IPS-NIHi7 (cell line): Measurements from ENCODE around the gene ABCA1.
A peak's percentile ranks its signal among the peaks of the same experiment; 100 is the strongest.
"Not testable (repeated sequence)": the region's sequence is repeated elsewhere in the genome, so short reads cannot be mapped to it uniquely, and the experiment has no call there.

Source experiments
- DNase-seq: peaks from one replicate; pipeline ENCODE4 v3.0.0; 2012; ENCODE audit warnings: mixed read lengths; ENCODE audit errors: extremely low spot score

Gene ABCA1, protein sequence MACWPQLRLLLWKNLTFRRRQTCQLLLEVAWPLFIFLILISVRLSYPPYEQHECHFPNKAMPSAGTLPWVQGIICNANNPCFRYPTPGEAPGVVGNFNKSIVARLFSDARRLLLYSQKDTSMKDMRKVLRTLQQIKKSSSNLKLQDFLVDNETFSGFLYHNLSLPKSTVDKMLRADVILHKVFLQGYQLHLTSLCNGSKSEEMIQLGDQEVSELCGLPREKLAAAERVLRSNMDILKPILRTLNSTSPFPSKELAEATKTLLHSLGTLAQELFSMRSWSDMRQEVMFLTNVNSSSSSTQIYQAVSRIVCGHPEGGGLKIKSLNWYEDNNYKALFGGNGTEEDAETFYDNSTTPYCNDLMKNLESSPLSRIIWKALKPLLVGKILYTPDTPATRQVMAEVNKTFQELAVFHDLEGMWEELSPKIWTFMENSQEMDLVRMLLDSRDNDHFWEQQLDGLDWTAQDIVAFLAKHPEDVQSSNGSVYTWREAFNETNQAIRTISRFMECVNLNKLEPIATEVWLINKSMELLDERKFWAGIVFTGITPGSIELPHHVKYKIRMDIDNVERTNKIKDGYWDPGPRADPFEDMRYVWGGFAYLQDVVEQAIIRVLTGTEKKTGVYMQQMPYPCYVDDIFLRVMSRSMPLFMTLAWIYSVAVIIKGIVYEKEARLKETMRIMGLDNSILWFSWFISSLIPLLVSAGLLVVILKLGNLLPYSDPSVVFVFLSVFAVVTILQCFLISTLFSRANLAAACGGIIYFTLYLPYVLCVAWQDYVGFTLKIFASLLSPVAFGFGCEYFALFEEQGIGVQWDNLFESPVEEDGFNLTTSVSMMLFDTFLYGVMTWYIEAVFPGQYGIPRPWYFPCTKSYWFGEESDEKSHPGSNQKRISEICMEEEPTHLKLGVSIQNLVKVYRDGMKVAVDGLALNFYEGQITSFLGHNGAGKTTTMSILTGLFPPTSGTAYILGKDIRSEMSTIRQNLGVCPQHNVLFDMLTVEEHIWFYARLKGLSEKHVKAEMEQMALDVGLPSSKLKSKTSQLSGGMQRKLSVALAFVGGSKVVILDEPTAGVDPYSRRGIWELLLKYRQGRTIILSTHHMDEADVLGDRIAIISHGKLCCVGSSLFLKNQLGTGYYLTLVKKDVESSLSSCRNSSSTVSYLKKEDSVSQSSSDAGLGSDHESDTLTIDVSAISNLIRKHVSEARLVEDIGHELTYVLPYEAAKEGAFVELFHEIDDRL (N-terminal part only)

DNA sequence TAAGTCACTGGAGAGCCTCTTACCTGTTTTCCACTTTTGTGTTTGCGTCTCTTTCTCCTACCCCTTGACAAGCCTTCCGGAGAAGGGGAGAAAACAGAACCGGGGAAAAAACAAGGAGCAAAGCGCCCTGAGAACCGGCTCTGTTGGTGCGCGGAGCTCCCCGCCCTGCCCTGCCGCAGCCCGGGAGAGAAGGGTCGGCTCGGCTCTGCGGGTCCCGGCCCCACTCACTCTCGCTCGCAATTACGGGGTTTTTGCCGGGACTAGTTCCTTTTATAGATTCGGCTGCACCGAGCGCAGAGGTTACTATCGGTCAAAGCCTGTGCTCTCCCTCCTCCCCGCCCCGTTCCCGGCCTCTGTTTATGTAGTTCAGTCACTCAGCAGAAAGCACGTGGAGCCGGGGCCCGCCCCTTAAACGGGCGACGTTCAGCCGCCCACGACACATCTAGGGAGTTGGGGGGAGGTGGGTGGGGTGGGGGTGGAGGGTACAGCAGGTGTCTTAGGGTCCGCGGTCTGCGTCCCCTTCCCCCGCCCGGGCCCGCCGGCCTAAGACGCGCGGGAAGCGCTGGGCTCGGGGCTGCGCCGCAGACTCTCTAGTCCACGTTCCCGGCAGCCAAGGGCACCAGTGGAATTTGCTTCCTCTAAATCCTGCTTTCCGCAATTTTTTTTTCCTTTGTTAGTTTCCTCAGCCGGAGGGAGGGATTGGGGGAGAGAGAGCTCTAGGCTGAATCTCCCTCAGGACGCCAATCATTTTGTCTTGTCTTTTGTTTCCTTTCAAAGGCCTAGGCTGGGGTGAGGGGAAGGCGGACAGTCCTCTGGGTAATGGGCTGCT lies at the start of gene ABCA1:
Gene ABCA1, minus strand, starts transcription at position 244 of the 829 bp plus-strand sequence. CDS start 24,476 bp downstream, outside the sequence.
- peak; percentile 84 for DNase-seq

DNA sequence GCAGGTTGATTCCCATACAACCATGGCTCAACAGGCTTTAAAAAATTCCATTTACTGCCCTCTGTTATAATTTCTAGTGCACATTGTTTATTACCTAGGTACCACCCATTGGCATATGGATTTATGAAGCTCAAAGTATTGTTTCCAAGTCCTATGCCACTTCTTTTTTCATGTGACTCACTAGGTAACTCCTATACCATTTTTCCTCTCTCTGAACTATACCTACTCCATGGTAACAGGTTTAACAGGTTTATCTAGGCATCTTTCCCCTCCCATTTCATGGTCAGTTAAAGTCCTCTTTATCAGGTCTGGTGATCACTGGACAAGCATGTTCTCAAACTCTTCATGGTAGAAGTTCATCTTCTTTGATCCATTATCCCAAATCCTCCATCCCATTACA lies 49.6 kb upstream of the ABCA1 start:
- DNase-seq = no peak

DNA sequence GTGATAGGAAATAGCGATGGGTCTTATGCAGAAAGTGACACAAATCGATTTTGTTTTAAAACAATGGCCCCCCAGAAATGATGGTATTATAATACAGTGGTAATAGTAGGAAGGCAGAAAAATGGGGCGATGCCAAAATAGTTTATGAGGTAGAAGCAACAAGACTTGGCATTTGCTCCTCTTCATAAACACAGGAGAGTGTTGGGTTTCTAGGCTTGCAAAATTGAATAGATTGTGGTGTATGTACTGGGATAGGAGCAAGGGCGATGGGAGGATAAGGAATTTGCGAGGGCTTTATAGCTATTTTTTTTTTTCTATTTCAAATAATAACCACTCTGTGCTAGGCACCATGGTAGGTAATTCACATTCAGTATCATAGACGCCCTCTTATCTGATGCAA lies 49.2 kb upstream of the ABCA1 start:
- DNase-seq = no peak

DNA sequence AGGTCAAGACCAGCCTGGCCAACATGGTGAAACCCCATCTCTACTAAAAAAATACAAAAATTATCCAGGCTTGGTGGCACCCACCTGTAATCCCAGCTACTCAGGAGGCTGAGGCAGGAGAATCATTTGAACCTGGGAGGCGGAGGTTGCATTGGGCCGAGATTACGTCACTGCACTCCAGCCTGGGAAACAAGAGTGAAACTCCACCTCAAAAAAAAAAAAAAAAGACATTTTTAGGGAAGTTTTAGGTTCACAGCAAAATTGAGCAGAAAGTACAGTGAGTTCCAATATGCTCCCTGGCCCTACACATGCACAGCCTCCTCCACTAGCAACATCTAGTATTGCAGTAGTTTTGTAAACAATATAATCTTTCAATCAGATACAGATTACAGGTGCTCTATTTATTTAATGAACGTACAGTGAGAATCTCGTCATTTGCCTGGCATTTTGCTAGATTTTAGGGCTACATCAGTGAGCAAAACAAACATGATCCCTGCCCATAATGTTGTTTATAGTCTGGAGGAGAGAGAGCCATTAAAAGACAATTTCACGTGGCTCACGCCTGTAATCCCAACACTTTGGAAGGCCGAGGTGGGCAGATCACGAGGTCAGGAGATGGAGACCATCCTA lies 48.1 kb upstream of the ABCA1 start:
- DNase-seq = not testable (repeated sequence)

DNA sequence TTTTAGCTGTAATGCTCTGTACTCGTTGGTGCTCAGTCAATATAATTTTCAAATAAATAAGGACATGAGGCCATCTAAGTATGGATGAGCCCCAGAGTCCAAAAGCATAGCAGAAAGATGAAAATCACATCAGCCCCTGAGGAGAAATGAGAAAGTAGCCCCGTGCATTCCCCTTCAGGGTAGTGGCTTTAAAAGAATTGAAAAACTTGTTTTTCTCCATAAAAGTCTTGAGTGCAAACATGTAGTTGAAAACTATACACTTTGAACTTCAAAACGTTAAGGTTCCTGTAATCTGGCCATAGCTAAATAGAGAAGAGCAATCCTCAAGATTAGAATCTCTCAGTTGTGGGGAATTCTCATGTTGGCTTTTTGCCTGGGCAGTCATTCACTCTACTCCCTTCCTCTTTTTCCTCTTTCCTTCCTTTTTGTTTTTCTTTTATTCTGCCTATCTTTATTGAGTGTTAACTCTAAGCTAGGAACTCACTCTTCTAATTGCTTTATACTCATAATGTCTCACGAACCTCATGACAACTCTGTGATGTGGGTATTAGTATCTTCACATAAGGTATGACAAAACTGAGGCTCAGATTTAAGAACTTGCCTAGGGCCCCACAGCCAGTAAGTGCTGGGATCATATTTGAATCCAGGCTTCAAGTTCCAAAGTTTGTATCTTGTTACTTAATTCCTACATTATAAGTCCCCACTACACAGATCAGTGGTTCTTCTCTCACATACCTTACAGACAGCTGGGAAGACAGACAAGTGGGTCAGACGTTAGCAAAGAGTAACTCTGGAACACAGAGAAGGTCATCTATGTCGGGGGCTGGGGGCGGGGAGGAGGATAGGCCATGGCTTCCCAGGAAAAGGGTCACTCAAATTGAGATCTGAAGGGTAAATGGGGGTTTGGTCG lies 46.4 kb upstream of the ABCA1 start:
- DNase-seq = no peak

DNA sequence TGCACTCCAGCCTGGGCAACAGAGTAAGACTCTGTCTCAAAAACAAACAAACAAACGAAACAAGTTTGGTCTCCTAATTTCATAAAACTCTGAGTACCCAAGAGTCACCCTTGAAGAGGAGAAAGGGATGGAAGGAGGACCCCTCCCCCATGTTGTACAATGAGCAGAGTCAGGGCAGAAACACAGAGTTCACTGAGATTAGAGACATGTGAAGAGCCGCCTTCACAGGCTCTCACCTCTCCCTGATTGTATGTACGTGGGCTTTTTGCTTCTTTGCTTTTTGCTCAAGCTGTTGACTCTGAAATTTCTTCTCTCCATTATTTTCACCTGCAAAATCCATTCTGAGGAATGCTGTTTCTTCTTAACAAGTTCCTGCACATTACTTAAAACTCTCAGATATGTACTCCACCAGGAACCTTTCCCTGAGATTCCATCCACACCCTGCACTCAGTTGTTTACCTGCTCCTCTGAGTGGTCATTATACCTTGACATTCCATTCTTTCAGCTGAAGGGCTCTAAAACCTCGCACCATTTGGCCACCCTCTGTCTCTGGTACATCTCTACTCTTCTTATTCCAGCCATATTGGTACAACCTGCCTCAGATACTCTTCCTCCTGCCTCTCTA lies 44.4 kb upstream of the ABCA1 start:
- no peak for DNase-seq

DNA sequence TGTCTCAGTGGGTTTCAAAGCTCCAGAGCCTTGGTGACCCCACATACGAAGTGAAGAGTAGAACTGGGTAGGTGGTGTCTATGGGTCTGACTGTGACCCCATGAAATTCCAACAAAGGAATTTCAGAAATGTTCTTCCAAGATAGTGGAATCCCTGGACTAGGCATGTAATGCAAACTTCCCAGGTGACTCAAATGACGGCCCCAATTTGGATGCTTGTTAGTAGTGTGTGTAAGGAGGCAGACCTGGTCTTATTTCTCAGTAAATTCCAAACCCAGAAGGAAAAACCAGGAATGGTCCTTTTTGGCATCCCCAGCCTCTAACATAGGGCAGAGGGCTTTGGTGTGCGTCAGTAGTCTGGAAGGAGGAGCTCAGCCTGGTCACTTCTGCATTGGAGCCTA lies 43.6 kb upstream of the ABCA1 start:
- DNase-seq = no peak

DNA sequence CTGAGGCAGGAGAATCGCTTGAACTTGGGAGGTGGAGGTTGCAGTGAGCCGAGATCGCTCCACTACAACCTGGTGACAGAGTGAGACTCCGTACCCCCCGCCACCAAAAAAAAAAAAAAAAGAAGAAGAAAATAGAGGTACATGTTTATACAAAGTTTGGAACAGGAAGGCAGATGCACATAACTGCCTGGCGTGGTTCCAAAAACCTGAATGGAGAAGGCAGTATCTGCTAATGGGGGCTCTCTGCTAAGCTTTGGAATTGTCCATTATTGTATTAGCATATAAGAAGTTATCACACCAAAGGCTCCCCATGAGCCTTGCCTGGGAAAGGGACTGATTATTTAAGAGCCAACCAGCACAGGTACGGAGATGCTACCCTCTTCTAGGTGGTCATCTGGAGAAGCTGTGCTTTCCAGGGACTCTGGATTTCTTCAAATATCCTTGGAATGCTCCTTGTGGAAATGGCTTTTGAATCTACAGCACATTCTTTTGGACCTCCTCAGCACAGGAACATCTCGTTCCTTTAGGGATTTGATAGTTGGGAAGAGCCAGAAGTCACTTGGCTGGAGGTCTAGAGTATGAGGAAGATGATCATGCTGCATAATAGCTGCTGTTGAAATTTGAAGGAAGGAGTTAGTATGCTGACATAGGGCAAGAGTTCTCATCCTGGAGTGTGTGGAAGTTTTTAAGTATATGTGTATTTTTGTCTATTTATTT lies 42.5 kb upstream of the ABCA1 start:
- DNase-seq = no peak

DNA sequence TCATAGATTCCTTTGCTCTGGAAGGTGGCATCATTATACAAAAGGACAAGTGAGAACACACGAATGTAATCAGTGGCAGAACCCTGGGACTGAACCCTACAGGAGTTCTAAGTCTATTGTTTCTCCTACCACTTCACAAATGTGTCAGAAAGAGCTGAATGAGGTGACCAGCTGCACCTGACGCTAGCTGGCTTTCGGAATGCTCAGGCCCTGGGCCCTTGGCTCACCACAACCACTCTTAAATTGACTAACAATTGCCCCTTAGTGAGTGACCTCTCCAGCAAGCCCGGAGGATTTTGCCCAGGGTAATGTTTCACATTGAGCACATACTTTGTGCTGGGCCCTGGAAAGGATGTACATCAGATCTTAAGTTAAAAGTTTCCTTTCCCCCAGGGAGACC lies 41.2 kb upstream of the ABCA1 start:
- DNase-seq = peak; percentile 25

DNA sequence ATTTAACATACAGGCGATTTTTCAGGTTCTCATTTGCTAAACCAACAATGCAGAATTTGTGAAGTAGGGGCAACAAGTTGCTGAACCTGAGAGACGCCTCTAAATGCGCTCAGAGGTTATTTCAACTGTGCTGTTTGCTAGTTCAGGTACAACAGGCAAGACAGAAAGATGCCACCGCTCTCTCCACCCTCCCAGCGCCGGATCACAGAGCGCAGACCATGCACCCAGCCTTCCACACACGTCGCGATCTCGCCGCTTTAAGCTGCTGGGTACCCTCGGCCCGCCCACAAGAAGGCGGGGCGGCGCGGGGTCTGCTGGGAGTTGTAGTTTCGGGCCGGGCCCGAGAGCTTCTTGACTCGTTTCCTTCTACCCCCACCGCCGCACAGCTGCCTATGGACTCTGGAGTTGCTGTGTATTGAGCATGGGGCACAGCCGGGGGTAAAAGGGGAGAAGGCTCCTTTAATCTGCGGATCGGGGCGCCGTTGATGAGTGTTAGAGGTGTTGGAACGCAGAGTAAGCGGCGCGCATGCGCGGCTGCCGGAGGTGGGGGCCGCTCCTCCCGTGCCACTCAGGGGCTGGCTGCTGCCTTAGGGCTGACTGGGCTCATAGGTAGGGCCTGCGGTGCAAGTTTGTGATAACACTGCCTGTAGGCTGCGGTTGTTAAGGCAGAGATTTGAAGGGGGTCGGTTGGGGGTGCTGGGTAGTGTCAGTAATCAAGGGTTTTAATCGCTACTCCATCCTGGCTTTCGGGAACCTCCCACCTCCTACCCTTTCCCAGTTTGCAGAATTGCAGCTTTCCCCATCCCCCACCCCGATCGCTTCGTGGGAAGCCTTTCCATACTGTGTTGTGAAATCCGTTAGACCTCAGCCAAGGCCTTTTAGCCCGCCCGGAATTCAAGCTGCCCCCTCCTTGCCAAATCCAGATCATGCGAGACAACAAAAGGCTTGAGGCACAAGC lies 40.3 kb upstream of the ABCA1 start:
- peak; percentile 86 for DNase-seq

DNA sequence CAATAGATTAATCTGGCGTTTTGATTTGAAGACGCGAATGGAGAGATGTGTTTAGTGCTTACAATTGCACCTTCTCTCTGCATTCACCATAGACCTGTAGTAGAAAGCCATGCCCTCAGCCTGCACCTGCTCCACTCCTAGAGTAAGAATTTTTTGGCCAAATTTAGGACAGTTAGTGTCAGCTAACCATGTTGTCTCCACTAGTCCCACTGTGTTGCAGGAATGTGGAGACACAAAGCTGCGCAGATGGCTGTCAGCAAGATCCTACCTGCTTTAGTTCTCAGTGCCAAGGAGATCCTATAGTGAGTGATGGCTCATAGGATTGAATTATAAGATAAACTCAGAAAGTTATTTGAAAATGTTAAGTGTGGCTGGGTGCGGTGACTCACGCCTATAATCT lies 35.1 kb upstream of the ABCA1 start:
- DNase-seq = no peak

DNA sequence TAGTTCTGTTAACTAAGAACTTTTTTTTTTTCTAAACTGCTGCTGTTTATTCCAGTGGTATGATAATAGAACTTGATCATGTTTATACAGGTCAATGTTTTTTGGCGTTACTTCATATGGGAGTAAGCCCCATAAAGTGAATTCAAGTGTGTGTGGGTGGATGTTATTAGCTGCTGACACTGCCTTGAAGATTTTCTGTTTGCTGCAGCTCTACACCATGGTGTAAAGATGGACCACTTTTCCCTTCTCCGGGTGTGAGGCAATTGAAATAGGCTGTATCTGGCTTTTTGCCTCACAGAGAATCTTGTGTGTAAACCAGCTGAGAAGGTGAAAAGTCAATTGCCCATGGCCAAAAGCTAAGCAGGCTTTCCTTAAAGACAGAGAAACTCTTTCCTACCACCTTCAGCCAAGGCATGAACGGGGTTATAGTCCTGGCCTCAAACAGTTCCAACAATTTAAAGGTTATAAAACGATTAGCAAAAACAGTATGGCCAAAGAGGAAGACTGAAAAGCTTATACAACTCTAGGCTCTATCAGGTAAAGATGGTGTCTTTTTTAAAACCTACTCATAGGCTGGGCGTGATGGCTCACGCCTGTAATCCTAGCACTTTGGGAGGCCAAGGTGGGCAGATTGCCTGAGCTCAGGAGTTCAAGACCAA lies 33.9 kb upstream of the ABCA1 start:
- DNase-seq = no peak

DNA sequence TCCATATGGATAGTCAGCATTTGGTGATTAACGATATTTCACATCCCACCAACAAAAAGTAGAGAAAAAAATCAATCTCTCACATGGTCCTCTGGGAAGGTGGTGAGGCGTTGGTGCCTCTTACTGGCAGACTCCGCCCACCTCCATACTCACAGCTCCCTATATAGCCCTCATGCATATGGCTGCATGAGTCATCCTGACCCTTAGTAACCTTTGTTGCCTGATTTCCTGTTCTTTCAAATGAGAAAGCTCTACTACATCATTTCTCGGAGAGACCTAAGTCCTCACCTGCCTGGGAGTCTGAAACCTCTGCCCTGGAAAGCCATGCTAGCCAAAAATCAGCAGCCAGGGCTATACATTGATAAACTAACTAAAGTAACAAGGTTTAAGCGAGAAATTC lies 33.3 kb upstream of the ABCA1 start:
- peak; percentile 86 for DNase-seq

DNA sequence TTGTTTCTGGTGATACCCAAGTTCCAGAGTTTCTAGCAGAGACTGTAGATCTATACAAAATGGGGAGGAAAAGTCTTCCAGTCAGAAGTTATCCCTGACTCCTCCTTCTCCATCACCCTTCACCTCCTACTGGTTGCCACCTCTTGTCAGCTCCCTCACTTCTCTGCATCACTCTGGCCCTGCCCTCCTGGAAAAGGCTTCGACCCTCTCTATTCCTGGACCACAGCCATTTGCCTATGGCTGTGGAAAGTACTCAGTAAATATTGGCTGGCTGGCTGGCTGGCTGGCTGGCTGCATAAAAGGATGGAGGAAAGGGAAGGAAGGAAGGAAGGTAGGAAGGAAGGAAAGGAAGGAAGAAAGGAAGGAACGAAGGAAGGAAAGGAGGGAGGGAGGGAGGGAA lies 32.7 kb upstream of the ABCA1 start:
- no peak for DNase-seq

DNA sequence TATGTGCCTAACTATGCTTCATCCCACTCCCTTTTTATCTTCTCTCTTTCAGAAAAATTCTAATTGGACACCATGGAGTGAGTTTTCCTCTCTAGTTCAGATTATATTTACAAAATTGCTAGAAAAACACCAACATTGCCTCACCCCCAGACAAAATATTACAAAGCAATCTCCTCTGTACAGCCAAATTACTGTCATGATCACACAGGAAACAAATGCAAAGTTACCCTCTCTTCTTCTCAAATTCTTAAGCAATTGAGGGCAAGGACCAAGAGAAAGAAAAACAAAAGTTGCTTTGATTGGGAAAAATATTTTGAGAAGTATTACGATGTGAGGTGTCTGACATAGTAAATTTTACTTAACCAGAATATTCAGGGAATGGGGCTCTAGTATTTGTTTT lies 30.8 kb upstream of the ABCA1 start:
- DNase-seq = no peak

DNA sequence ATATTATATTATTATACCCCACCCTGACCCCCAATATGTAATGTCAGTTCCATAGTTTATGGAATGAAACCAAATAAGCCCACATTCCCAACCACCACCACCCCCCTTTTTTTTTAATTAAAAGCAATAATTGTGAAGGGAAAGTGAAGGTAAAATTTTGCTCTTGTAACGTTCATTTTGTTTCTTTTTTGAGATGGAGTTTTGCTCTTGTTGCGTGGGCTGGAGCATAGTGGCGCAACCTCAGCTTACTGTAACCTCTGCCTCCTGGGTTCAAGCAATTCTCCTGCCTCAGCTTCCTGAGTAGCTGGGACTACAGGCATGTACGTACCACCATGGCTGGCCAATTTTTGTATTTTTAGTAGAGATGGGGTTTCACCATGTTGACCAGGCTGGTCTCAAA lies 30.1 kb upstream of the ABCA1 start:
- not testable (repeated sequence) for DNase-seq

DNA sequence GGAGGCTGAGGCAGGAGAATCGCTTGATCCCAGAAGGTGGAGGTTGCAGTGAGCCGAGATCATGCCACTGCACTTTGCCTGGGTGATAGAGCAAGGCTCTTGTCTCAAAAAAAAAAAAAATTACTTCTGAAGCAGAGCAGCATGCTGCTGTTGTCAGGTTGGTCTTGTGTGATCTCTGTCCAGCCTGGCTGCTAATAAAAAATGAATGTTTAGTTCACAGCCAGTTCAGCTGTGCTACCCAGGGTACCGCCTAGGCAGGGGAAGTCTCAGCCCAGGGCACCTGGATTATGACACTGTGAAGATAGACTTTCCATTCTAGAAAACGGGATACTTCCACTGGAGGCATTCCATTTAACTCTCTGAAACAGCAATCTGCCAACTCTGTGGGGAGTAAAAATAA lies 23.5 kb upstream of the ABCA1 start:
- DNase-seq = no peak
